GM12801 (cell line): ENCODE data around the gene VPS37D.

Experiments used
- TF ChIP-seq, protein P1 (sequence below): IDR thresholded peaks from one replicate; pipeline ENCODE4 v1.5.1; 2011; ENCODE audit warnings: control low read depth; ENCODE audit not compliant: insufficient read length; ENCODE audit errors: extremely low read depth

VPS37D gene

DNA sequence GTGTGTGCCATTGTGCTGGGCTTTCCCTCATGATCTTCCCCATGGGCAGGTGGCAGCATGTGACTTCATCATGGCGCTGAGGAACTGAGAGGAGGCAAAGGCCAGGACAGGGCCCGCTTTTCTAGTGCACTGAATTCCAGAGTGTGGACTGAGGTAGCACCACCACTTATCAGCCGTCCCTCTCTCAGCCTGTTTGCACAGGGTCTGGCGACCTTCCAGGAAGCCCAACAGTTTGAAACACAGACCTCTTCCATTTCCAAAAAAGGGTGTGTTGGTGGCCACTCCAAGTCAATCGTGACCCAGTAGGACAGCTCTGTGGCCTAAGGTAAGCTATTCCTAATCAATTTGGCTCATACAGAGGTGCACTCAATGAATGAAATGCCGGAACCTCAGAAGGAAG is 11.2 kb downstream of the VPS37D start:
- TF ChIP-seq, protein P1, sequence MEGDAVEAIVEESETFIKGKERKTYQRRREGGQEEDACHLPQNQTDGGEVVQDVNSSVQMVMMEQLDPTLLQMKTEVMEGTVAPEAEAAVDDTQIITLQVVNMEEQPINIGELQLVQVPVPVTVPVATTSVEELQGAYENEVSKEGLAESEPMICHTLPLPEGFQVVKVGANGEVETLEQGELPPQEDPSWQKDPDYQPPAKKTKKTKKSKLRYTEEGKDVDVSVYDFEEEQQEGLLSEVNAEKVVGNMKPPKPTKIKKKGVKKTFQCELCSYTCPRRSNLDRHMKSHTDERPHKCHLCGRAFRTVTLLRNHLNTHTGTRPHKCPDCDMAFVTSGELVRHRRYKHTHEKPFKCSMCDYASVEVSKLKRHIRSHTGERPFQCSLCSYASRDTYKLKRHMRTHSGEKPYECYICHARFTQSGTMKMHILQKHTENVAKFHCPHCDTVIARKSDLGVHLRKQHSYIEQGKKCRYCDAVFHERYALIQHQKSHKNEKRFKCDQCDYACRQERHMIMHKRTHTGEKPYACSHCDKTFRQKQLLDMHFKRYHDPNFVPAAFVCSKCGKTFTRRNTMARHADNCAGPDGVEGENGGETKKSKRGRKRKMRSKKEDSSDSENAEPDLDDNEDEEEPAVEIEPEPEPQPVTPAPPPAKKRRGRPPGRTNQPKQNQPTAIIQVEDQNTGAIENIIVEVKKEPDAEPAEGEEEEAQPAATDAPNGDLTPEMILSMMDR, result no peak

DNA sequence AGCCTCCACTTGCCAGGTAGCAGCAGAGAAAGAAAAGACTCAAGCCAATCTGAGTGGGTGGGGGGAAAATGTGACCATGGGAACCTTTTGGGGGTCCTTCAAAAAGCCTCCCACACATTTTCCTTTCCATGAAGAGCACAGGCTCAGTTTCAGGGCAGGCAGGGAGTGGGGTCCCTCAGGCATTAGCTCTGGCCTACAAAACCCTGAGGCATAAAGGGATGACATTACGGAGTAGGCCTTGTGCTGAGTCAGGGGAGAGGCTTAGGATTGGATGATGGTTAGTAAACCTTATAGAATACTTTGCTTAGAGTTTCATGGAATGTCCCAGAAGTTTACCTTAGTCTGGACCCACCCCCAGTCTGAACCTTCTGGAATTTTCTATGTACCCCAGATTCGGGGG is 12.1 kb downstream of the VPS37D start:
- TF ChIP-seq, protein P1, result no peak

DNA sequence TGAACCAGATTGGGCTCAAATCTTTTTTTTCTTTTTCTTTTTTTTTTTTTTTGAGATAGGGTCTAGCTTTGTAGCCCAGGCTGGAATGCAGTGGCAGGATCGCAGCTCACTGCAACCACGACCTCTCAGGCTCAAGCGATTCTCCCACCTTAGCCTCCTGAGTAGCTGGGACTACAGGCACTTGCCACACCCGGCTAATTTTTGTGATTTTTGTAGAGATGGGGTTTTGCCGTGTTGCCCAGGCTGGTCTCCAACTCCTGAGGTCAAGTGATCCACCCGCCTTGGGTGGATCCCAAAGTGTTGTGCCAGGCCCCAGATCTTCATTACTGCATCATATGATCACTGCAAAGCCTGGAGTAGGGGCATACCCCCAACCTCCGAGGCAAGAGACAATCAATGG is 12.9 kb downstream of the VPS37D start:
- TF ChIP-seq, protein P1, result no peak

DNA sequence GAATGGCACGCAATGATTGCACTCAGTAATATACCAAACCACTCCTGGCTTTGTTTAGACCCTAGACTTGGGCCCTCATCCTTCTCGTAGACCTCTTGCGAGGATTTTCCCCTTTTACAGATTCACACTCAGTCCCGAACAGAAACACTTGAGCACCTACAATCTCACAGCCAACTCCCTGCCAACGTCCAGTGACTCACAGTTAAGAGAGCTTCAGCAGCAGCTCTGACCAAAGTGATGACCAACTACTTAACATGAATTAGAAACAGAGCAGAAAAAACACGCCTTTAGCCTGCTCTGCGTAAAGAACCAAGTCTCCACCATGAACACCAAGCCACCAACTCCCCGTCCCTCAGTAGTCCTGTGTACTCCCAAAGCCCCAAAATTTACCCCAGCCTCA is 13.4 kb downstream of the VPS37D start:
- TF ChIP-seq, protein P1, result no peak

DNA sequence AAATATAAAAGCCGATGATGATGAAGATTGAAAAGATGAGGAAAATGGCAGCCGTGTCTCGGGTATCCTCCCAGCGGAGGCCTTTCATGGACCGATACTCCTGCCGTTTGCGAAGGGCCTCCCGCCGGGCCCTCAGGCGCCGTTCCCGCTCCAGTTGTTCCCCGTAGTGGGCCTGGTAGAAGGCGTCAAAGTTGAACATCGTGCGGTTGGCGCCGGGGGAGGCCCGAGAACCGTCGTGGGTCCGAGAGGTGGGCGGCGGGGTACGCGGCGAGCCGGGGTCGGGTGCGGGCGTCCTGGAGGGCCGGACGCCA is 15.1 kb downstream of the VPS37D start:
- TF ChIP-seq, protein P1, result no peak

DNA sequence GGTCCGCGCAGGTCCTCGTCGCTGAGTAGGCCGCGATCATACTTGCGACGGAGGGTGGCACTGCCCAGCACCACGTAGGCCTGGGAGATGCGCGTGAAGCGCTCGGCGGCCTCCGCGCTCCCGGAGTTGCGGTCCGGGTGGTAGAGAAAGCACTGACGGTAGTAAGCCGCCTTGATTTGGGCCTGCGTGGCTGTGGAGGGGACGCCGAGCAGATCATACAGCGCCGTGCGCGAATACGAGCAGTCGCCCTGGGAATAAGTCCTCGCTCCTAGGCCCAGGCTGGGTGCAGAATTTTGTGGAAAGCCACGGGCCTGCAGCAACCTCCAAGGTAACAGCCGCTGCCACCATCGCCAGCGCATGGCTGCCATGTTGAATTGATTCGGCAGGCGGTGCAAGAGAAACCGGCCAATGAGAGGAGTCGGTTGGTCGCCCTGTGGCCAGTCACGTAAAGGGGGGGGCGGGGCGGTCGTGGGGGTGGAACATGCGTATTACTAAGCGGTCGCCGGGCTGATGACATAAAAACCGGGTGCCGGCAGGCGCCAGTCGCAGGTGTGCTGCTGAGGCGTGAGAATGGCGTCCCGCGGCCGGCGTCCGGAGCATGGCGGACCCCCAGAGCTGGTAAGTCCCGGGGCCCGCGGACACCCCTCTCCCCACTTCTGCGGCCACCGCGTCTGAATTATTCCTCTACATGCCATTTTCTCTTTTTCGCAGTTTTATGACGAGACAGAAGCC is 15.6 kb downstream of the VPS37D start, which contains the start of the genes BUD23 and DNAJC30:
Gene BUD23 (plus strand): TSS at position 542 of the 732 bp plus-strand sequence. CDS start 29 bp downstream, at position 571.
Gene DNAJC30 (minus strand): TSS at position 398 of the 732 bp plus-strand sequence. CDS start 30 bp downstream, at position 368.
- TF ChIP-seq, protein P1, result no peak

DNA sequence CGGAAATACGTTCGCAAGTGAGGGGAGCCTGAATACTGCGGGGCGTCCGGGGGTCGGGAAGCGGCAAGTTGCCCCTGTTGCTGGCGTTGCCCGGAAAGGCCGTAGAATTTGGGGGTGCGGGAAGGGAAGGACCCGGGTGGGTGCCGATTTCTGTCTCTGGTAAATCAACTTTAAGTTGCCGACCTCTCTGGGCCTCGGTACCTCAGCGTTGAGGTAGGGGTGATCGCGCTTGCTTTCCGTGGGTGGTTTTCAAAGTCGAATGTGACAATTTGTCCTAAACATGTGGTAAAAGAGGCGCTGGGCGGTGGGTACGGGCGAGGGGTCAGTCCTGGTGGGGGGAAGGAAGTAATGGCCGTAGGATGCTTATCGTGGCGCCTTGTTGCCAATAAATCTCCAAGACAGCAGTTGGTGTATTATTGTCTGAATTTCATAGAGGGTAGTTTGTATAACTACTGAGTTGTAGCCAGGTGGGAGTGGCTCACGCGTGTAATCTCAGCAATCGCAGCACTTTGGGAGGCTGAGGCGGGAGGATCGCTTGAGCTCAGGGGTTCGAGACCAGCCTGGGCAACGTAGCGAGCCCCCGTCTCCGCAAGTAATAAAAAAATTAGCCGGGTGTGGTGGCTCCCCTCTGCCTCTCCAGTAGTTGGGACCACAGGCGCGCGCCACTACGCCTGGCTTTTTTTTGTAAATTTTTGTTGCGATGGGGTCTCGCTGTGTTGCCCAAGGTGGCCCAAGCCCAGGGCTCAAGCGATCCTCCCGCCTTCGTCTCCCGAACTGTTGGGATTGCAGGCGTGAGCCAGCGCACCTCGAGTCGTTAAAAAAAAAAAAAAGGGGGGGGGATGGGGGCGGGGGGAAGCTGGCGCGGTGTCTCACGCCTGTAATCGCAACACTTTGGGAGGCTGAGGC is 16.4 kb downstream of the VPS37D start:
- TF ChIP-seq, protein P1, result no peak
